A549 (cell line): ENCODE data around the gene ITGA11. TPM values are rescaled to one million over a fixed set of nuclear protein-coding genes. Genes with fewer than 3 reads are reported as not detected.

Experiments used
- ATAC-seq, 2 experiments: fragments of 200-7000 bp in 1 of 2; fragments of >200 bp in 1 of 2; cut with Nextera tagmentation in 1 of 2; cut with Tn5 transposase in 1 of 2; 3 replicates each; pipeline versions ENCODE4 v1.8.0 to v1.9.1; 2018 to 2020; ENCODE audit warnings: mild to moderate bottlenecking in 1 of 2, moderate library complexity in 1 of 2
- CTCF ChIA-PET: fragments of 300-600 bp; sonication (Branson Sonifier 250); formaldehyde crosslinking; extraction: SDS; loops from one replicate; lab custom pipeline; 2021; ENCODE audit warnings: antibody characterized with exemption, inconsistent platforms; lab: Yijun Ruan, JAX
- POLR2A ChIA-PET: fragments of 350-600 bp; formaldehyde crosslinking; extraction: SDS; loops from one replicate; lab custom pipeline; 2021; ENCODE audit warnings: antibody characterized with exemption, inconsistent platforms; lab: Yijun Ruan, JAX
- DNase-seq, 2 experiments: peaks; one replicate each; pipeline versions ENCODE4 v3.0.0 to v3.0.0-alpha.2; 2011 to 2016; ENCODE audit warnings: low read depth in 1 of 2, low spot score in 1 of 2
- FAIRE-seq: peaks from 2 replicates; lab custom pipeline; 2011; peaks lifted over from hg19 to GRCh38; lab: Jason Lieb, UNC
- H3K27ac ChIP-seq, 2 experiments: fragments of >200 bp; sonication (Bioruptor Twin); formaldehyde crosslinking; 3 replicates each; pipeline ENCODE4 v1.5.1; 2016 to 2017
- H3K4me1 ChIP-seq: fragments of >200 bp; sonication (Bioruptor Twin); formaldehyde crosslinking; 3 replicates; pipeline ENCODE4 v1.6.1; 2016
- H3K4me2 ChIP-seq: fragments of >200 bp; sonication (Bioruptor Twin); formaldehyde crosslinking; 3 replicates; pipeline ENCODE4 v1.6.1; 2016
- H3K4me3 ChIP-seq: fragments of >200 bp; sonication (Bioruptor Twin); formaldehyde crosslinking; 3 replicates; pipeline ENCODE4 v1.5.1; 2016
- H3K9me3 ChIP-seq: fragments of >200 bp; sonication (Bioruptor Twin); formaldehyde crosslinking; 3 replicates; pipeline ENCODE4 v1.6.1; 2016
- CBX2 ChIP-seq: fragments of 200-600 bp; sonication (generic); IDR thresholded peaks from 2 replicates; pipeline ENCODE4 v1.6.1; 2016; ENCODE audit warnings: low read depth, mild to moderate bottlenecking, borderline replicate concordance
- CHD2 ChIP-seq: fragments of 150-350 bp; IDR thresholded peaks from 2 replicates; pipeline ENCODE4 v1.6.1; 2014; ENCODE audit warnings: low read length; ENCODE audit not compliant: partially characterized antibody
- E2F6 ChIP-seq: IDR thresholded peaks from 2 replicates; pipeline ENCODE4 v1.6.1; 2012; ENCODE audit warnings: low read depth, borderline replicate concordance
- ELK1 ChIP-seq: fragments of 150-350 bp; IDR thresholded peaks from 2 replicates; pipeline ENCODE4 v1.6.1; 2014; ENCODE audit warnings: low read depth, mild to moderate bottlenecking, low read length
- EP300 ChIP-seq, 2 experiments: fragments of >200 bp; sonication (Bioruptor Twin); formaldehyde crosslinking; IDR thresholded peaks; 2 replicates in 1 of 2; 3 replicates in 1 of 2; pipeline ENCODE4 v1.6.1; 2016 to 2017
- FOSB ChIP-seq: fragments of 250-450 bp; sonication (Bioruptor Pico); IDR thresholded peaks from 2 replicates; pipeline ENCODE4 v1.5.0; 2020; ENCODE audit warnings: mild to moderate bottlenecking, moderate library complexity
- FOXS1 ChIP-seq: fragments of 250-450 bp; sonication (Bioruptor Pico); IDR thresholded peaks from 2 replicates; pipeline ENCODE4 v1.5.0; 2020; ENCODE audit warnings: mild to moderate bottlenecking, moderate library complexity
- HMGXB4 ChIP-seq: fragments of 250-450 bp; sonication (Bioruptor Pico); IDR thresholded peaks from 2 replicates; pipeline ENCODE4 v1.5.0; 2021; ENCODE audit warnings: mild to moderate bottlenecking, moderate library complexity, borderline replicate concordance
- HOXA7 ChIP-seq: fragments of 250-450 bp; sonication (Bioruptor Pico); IDR thresholded peaks from 2 replicates; pipeline ENCODE4 v1.5.0; 2020; ENCODE audit warnings: mild to moderate bottlenecking, moderate library complexity
- HOXB5 ChIP-seq: fragments of 250-450 bp; sonication (Bioruptor Pico); IDR thresholded peaks from 2 replicates; pipeline ENCODE4 v1.5.0; 2020; ENCODE audit warnings: mild to moderate bottlenecking, moderate library complexity
- MAFK ChIP-seq: fragments of 450-650 bp; IDR thresholded peaks from 2 replicates; pipeline ENCODE4 v1.6.1; 2014; ENCODE audit not compliant: partially characterized antibody
- MAZ ChIP-seq: fragments of 150-350 bp; IDR thresholded peaks from 2 replicates; pipeline ENCODE4 v1.6.1; 2014; ENCODE audit warnings: antibody characterized with exemption, low read depth, low read length, borderline replicate concordance
- MYC ChIP-seq: IDR thresholded peaks from 2 replicates; pipeline ENCODE4 v1.6.1; 2012; ENCODE audit warnings: mild to moderate bottlenecking, inconsistent platforms, low read length, improper control_type of control experiment, borderline replicate concordance
- NR3C1 ChIP-seq: fragments of >200 bp; sonication (Bioruptor Twin); formaldehyde crosslinking; IDR thresholded peaks from 3 replicates; pipeline ENCODE4 v1.6.1; 2017
- RCOR1 ChIP-seq: fragments of 150-350 bp; IDR thresholded peaks from 2 replicates; pipeline ENCODE4 v1.6.1; 2014; ENCODE audit warnings: antibody characterized with exemption, low read length, low read depth
- RNF2 ChIP-seq: fragments of 200-600 bp; sonication (generic); IDR thresholded peaks from 2 replicates; pipeline ENCODE4 v1.6.1; 2016; ENCODE audit warnings: low read depth, mild to moderate bottlenecking, antibody characterized with exemption, moderate library complexity, borderline replicate concordance
- SMC3 ChIP-seq: fragments of >200 bp; sonication (Bioruptor Twin); formaldehyde crosslinking; IDR thresholded peaks from 3 replicates; pipeline ENCODE4 v1.6.1; 2018; ENCODE audit warnings: inconsistent platforms
- TFCP2L1 ChIP-seq: fragments of 250-450 bp; sonication (Bioruptor Pico); IDR thresholded peaks from 2 replicates; pipeline ENCODE4 v1.5.0; 2021; ENCODE audit warnings: mild to moderate bottlenecking
- TP53 ChIP-seq: fragments of 250-450 bp; sonication (Bioruptor Pico); IDR thresholded peaks from 2 replicates; pipeline ENCODE4 v1.5.0; 2021; ENCODE audit warnings: mild to moderate bottlenecking, moderate library complexity
- ZNF302 ChIP-seq: fragments of 250-450 bp; sonication (Bioruptor Pico); IDR thresholded peaks from 2 replicates; pipeline ENCODE4 v1.9.0; 2021; ENCODE audit warnings: inconsistent platforms, mild to moderate bottlenecking, moderate library complexity
- WGBS: methylation state at CpG from one replicate; pipeline ENCODE4 v1.1.6; 2017; ENCODE audit errors: missing lambda C conversion rate; 5-methylcytosine and 5-hydroxymethylcytosine counted together
- polyA plus RNA-seq, 4 experiments: library from polyadenylated mRNA; depleted of rRNA in 3 of 4; stranded (reverse); fragments of >200 nt; fragmentation: RNase III in 1 of 4; extraction: RNeasy Plus Mini Kit Qiagen cat#74134 plus additional on column Dnase treatment in 1 of 4; gene quantifications; 2 replicates in 3 of 4; 3 replicates in 1 of 4; pipeline ENCODE4 v1.2.3, GENCODE V29; 2011 to 2017

The ITGA11 gene
- polyA plus RNA-seq, 2 of the 4 experiments (the other 2 are of a cell fraction) = 8.3 to 17.2 TPM

GRCh38 chr15:68307131-68307928, 124.6 kb downstream of the ITGA11 start:
- FAIRE-seq = no peak
- CTCF ChIA-PET = interaction anchor here (0.7 to 7.2 kb wide), 77 partner anchors 11 to 865 kb away, joined by 3 to 189 read pairs (median 6); no protein-coding TSS in a partner anchor
- no peak for TF ChIP-seq EP300 (IDR thresholded peaks at IDR 0.05)
- TF ChIP-seq ELK1 = no peak
- TF ChIP-seq SMC3 = no peak
- TF ChIP-seq MAZ = no peak
- TF ChIP-seq FOXS1 (CRISPR knock-in tag) = no peak
- TF ChIP-seq HMGXB4 (CRISPR knock-in tag) = no peak
- no peak for TF ChIP-seq NR3C1
- TF ChIP-seq E2F6 = no peak
- no peak for TF ChIP-seq TP53 (CRISPR knock-in tag)
- no peak for TF ChIP-seq HOXA7 (CRISPR knock-in tag)
- TF ChIP-seq FOSB (CRISPR knock-in tag) = no peak
- no peak for TF ChIP-seq RNF2
- no peak for TF ChIP-seq CHD2
- TF ChIP-seq MYC = no peak
- no peak for TF ChIP-seq RCOR1
- no peak for TF ChIP-seq CBX2
- TF ChIP-seq TFCP2L1 (CRISPR knock-in tag) = no peak
- no peak for TF ChIP-seq HOXB5 (CRISPR knock-in tag)

DNA sequence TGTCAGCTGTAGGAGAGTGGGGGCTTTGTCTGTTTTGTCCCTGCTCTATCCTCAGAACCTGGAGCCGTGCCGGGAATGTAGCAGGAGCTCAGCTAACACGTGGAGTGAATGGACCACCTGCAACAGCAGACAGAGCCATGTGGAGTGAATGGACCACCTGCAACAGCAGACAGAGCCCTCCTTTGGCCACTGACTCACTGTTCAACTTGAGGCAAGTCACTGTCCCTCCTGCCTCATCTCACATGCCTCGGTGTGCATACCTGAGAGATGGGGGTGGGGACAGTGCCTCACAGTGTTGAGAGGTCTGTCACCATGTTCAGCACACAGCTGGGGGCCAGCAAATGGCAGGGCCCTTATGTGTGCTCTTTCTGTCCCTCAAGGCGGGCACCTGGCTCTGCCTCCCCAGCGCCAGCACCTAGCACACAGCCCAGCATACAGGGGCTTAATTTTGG, 126.5 kb downstream of the ITGA11 start:
- no peak for FAIRE-seq
- H3K4me3 ChIP-seq = no peak overlapping the region
- ChIA-PET POLR2A (interaction anchor here (0.6 kb wide), 1 partner anchor 100 kb away, joined by 4 read pairs; no protein-coding TSS in a partner anchor), CTCF (interaction anchor here (0.9 to 7.2 kb wide), 23 partner anchors 12 to 622 kb away, joined by 3 to 189 read pairs (median 24); partner anchors contain the start of gene FEM1B)
- H3K4me1 ChIP-seq = peaks cover 47% of the 10 kb centered on the region
- peak overlapping the region in 1 of 2 experiments; percentile 32; a peak in 2 of 6 replicates for H3K27ac ChIP-seq
- TF ChIP-seq MAFK (no peak), ZNF302 (CRISPR knock-in tag) (no peak), RNF2 (no peak), FOSB (CRISPR knock-in tag) (no peak)
- no peaks in the 10 kb centered on the region for H3K9me3 ChIP-seq
- no peak for ATAC-seq
- WGBS = 87% methylated on average over 6 of the region's 6 CpGs
- DNase-seq = no peak
- H3K4me2 ChIP-seq = no peak overlapping the region

More at GRCh38 chr15:68307131-68307928, 124.6 kb downstream of the ITGA11 start:
- ATAC-seq (no peak), DNase-seq (no peak)
- peak overlapping the region; percentile 39 to 67; a peak in 5 of 6 replicates for H3K27ac ChIP-seq
- H3K4me2 ChIP-seq = peak overlapping the region; percentile 72; the same call in 1 of the 3 replicates
- H3K4me3 ChIP-seq = no peak overlapping the region
- 72% methylated on average over 13 of the region's 14 CpGs for WGBS
- no peaks in the 10 kb centered on the region for H3K9me3 ChIP-seq
- peaks cover 46% of the 10 kb centered on the region for H3K4me1 ChIP-seq
- POLR2A ChIA-PET = interaction anchor here (1.0 to 1.4 kb wide), 4 partner anchors 10 to 243 kb away, joined by 3 to 17 read pairs (median 4); partner anchors contain the start of gene FEM1B
